GM23338 (cell line): ENCODE results near the gene MGLL.

Experiments used
- CREB1 ChIP-seq: fragments of 250-450 bp; sonication (Bioruptor Pico); IDR thresholded peaks from 2 replicates; pipeline ENCODE4 v1.5.0; 2020; ENCODE audit warnings: low read depth, mild to moderate bottlenecking, moderate library complexity
- EZH2 ChIP-seq: fragments of 200-600 bp; sonication (generic); IDR thresholded peaks from one replicate; pipeline ENCODE4 v1.8.0; 2017; ENCODE audit warnings: antibody characterized with exemption, mild to moderate bottlenecking, low read depth; ENCODE audit not compliant: unreplicated experiment
- EZH2phosphoT487 ChIP-seq: fragments of 200-600 bp; sonication (generic); IDR thresholded peaks from one replicate; pipeline ENCODE4 v1.8.1; 2018; ENCODE audit warnings: antibody characterized with exemption; ENCODE audit not compliant: unreplicated experiment
- JUNB ChIP-seq: IDR thresholded peaks from one replicate; pipeline ENCODE4 v1.6.1; 2016; ENCODE audit warnings: antibody characterized with exemption; ENCODE audit not compliant: unreplicated experiment
- POLR2AphosphoS5 ChIP-seq: IDR thresholded peaks from 2 replicates; pipeline ENCODE4 v1.6.1; 2016; ENCODE audit warnings: antibody characterized with exemption, low read depth
- ZNF114 ChIP-seq: fragments of 250-450 bp; sonication (Bioruptor Pico); IDR thresholded peaks from 2 replicates; pipeline ENCODE4 v1.5.0; 2020; ENCODE audit warnings: mild to moderate bottlenecking, moderate library complexity
- TF ChIP-seq, protein P1 (sequence below), 2 experiments: fragments of 200-600 bp in 1 of 2; sonication (generic) in 1 of 2; conservative IDR thresholded peaks; 2 replicates each; pipeline versions ENCODE4 v1.5.1 to v1.6.1; 2016 to 2017; ENCODE audit warnings: antibody characterized with exemption in 2 of 2, low read depth in 2 of 2, mild to moderate bottlenecking in 2 of 2, moderate library complexity in 1 of 2
- TF ChIP-seq, protein P2 (sequence below): IDR thresholded peaks from 2 replicates; pipeline ENCODE4 v1.6.1; 2016; ENCODE audit warnings: antibody characterized with exemption
- TF ChIP-seq, protein P3 (sequence below): IDR thresholded peaks from one replicate; pipeline ENCODE4 v1.6.1; 2018; ENCODE audit warnings: antibody characterized with exemption; ENCODE audit not compliant: unreplicated experiment
- TF ChIP-seq, protein P4 (sequence below): fragments of 250-450 bp; sonication (Bioruptor Pico); IDR thresholded peaks from 2 replicates; pipeline ENCODE4 v1.5.0; 2020; ENCODE audit warnings: mild to moderate bottlenecking, moderate library complexity

DNA sequence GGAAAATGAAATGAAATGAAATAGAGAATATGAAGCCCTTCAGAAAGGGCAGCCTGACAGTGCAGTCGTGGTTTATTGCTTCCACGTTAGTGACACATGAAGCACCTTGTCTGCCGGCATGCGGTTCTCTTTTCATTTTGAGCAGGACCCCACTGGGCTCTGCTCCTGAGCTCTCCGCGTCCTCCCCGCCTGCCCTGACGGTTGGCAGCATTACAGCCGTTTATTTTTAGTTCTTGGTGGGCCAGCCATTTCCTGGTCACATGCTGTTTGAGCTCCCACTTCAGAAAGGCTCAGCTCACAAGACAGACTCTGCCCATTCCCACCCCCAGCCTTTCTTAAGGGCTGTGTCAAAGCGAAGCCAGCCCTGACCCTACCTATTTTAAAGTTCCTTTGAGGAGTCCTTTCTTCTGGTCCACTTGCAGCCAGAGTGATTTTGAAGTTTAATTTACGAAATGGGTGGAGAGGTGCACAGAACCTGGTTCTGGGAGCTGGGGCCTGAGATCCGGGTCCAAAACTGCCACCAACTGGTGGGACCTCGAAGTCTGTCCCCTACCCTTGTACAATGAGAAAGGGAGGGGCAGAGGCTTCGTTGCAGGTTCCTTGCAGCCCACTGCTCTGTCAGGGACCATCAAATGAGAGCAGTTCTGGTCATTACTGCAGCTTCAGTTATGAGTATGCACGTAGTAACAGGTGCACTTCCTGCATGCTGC, 60.1 kb downstream of the MGLL start:
- TF ChIP-seq, protein P1, sequence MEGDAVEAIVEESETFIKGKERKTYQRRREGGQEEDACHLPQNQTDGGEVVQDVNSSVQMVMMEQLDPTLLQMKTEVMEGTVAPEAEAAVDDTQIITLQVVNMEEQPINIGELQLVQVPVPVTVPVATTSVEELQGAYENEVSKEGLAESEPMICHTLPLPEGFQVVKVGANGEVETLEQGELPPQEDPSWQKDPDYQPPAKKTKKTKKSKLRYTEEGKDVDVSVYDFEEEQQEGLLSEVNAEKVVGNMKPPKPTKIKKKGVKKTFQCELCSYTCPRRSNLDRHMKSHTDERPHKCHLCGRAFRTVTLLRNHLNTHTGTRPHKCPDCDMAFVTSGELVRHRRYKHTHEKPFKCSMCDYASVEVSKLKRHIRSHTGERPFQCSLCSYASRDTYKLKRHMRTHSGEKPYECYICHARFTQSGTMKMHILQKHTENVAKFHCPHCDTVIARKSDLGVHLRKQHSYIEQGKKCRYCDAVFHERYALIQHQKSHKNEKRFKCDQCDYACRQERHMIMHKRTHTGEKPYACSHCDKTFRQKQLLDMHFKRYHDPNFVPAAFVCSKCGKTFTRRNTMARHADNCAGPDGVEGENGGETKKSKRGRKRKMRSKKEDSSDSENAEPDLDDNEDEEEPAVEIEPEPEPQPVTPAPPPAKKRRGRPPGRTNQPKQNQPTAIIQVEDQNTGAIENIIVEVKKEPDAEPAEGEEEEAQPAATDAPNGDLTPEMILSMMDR (conservative IDR thresholded peaks at IDR 0.05; ENCODE audit: low read depth in 2 of 2), result no peak
- TF ChIP-seq EZH2, result no peak
- TF ChIP-seq POLR2AphosphoS5, result no peak
- no peak for TF ChIP-seq EZH2phosphoT487
- TF ChIP-seq, protein P2, sequence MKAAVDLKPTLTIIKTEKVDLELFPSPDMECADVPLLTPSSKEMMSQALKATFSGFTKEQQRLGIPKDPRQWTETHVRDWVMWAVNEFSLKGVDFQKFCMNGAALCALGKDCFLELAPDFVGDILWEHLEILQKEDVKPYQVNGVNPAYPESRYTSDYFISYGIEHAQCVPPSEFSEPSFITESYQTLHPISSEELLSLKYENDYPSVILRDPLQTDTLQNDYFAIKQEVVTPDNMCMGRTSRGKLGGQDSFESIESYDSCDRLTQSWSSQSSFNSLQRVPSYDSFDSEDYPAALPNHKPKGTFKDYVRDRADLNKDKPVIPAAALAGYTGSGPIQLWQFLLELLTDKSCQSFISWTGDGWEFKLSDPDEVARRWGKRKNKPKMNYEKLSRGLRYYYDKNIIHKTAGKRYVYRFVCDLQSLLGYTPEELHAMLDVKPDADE, result no peak
- TF ChIP-seq, protein P3, sequence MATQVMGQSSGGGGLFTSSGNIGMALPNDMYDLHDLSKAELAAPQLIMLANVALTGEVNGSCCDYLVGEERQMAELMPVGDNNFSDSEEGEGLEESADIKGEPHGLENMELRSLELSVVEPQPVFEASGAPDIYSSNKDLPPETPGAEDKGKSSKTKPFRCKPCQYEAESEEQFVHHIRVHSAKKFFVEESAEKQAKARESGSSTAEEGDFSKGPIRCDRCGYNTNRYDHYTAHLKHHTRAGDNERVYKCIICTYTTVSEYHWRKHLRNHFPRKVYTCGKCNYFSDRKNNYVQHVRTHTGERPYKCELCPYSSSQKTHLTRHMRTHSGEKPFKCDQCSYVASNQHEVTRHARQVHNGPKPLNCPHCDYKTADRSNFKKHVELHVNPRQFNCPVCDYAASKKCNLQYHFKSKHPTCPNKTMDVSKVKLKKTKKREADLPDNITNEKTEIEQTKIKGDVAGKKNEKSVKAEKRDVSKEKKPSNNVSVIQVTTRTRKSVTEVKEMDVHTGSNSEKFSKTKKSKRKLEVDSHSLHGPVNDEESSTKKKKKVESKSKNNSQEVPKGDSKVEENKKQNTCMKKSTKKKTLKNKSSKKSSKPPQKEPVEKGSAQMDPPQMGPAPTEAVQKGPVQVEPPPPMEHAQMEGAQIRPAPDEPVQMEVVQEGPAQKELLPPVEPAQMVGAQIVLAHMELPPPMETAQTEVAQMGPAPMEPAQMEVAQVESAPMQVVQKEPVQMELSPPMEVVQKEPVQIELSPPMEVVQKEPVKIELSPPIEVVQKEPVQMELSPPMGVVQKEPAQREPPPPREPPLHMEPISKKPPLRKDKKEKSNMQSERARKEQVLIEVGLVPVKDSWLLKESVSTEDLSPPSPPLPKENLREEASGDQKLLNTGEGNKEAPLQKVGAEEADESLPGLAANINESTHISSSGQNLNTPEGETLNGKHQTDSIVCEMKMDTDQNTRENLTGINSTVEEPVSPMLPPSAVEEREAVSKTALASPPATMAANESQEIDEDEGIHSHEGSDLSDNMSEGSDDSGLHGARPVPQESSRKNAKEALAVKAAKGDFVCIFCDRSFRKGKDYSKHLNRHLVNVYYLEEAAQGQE, result no peak
- no peak for TF ChIP-seq CREB1 (CRISPR knock-in tag)
- TF ChIP-seq ZNF114 (CRISPR knock-in tag), result no peak
- no peak for TF ChIP-seq JUNB
- TF ChIP-seq, protein P4, sequence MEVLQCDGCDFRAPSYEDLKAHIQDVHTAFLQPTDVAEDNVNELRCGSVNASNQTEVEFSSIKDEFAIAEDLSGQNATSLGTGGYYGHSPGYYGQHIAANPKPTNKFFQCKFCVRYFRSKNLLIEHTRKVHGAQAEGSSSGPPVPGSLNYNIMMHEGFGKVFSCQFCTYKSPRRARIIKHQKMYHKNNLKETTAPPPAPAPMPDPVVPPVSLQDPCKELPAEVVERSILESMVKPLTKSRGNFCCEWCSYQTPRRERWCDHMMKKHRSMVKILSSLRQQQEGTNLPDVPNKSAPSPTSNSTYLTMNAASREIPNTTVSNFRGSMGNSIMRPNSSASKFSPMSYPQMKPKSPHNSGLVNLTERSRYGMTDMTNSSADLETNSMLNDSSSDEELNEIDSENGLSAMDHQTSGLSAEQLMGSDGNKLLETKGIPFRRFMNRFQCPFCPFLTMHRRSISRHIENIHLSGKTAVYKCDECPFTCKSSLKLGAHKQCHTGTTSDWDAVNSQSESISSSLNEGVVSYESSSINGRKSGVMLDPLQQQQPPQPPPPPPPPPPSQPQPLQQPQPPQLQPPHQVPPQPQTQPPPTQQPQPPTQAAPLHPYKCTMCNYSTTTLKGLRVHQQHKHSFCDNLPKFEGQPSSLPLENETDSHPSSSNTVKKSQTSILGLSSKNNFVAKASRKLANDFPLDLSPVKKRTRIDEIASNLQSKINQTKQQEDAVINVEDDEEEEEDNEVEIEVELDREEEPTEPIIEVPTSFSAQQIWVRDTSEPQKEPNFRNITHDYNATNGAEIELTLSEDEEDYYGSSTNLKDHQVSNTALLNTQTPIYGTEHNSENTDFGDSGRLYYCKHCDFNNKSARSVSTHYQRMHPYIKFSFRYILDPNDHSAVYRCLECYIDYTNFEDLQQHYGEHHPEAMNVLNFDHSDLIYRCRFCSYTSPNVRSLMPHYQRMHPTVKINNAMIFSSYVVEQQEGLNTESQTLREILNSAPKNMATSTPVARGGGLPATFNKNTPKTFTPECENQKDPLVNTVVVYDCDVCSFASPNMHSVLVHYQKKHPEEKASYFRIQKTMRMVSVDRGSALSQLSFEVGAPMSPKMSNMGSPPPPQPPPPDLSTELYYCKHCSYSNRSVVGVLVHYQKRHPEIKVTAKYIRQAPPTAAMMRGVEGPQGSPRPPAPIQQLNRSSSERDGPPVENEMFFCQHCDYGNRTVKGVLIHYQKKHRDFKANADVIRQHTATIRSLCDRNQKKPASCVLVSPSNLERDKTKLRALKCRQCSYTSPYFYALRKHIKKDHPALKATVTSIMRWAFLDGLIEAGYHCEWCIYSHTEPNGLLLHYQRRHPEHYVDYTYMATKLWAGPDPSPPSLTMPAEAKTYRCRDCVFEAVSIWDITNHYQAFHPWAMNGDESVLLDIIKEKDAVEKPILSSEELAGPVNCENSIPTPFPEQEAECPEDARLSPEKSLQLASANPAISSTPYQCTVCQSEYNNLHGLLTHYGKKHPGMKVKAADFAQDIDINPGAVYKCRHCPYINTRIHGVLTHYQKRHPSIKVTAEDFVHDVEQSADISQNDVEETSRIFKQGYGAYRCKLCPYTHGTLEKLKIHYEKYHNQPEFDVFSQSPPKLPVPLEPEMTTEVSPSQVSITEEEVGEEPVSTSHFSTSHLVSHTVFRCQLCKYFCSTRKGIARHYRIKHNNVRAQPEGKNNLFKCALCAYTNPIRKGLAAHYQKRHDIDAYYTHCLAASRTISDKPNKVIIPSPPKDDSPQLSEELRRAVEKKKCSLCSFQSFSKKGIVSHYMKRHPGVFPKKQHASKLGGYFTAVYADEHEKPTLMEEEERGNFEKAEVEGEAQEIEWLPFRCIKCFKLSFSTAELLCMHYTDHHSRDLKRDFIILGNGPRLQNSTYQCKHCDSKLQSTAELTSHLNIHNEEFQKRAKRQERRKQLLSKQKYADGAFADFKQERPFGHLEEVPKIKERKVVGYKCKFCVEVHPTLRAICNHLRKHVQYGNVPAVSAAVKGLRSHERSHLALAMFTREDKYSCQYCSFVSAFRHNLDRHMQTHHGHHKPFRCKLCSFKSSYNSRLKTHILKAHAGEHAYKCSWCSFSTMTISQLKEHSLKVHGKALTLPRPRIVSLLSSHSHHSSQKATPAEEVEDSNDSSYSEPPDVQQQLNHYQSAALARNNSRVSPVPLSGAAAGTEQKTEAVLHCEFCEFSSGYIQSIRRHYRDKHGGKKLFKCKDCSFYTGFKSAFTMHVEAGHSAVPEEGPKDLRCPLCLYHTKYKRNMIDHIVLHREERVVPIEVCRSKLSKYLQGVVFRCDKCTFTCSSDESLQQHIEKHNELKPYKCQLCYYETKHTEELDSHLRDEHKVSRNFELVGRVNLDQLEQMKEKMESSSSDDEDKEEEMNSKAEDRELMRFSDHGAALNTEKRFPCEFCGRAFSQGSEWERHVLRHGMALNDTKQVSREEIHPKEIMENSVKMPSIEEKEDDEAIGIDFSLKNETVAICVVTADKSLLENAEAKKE (CRISPR knock-in tag), result no peak
